NT2/D1 (cell line): ENCODE data around the gene ALAS2.

Experiments used
- DNase-seq: peaks from one replicate; pipeline ENCODE4 v3.0.0-alpha.2; 2011; ENCODE audit warnings: low read depth, low spot score
- H3K27me3 ChIP-seq: 2 replicates; pipeline ENCODE4 v1.6.0; 2011; ENCODE audit warnings: mild to moderate bottlenecking; ENCODE audit not compliant: insufficient read length, insufficient read depth
- H3K36me3 ChIP-seq: 2 replicates; pipeline ENCODE4 v1.6.1; 2011; ENCODE audit warnings: mild to moderate bottlenecking, low read length, mixed read lengths; ENCODE audit not compliant: insufficient read depth, insufficient read length
- H3K4me1 ChIP-seq: 2 replicates; pipeline ENCODE4 v1.5.1; 2011; ENCODE audit not compliant: insufficient read depth, insufficient read length
- H3K4me3 ChIP-seq: 2 replicates; pipeline ENCODE4 v1.5.1; 2011; ENCODE audit warnings: low read depth; ENCODE audit not compliant: insufficient read length
- H3K9ac ChIP-seq: 2 replicates; pipeline ENCODE4 v1.6.0; 2011; ENCODE audit warnings: low read depth; ENCODE audit not compliant: insufficient read length
- H3K9me3 ChIP-seq: 2 replicates; pipeline ENCODE4 v1.5.1; 2011; ENCODE audit warnings: mild to moderate bottlenecking, low read length; ENCODE audit not compliant: insufficient read depth
- SUZ12 ChIP-seq: IDR thresholded peaks from 2 replicates; pipeline ENCODE4 v1.6.1; 2011; ENCODE audit not compliant: insufficient read length, insufficient read depth; ENCODE audit errors: extremely low read depth
- YY1 ChIP-seq: IDR thresholded peaks from 2 replicates; pipeline ENCODE4 v1.6.1; 2011; ENCODE audit not compliant: insufficient read length, insufficient read depth
- ZNF274 ChIP-seq: IDR thresholded peaks from 2 replicates; pipeline ENCODE4 v1.6.1; 2011; ENCODE audit warnings: mild to moderate bottlenecking, low read depth, low read length

The ALAS2 gene

GRCh38 chrX:55014897-55015299, 15.9 kb downstream of the ALAS2 start:
- no peak for DNase-seq
- no peak for TF ChIP-seq YY1
- TF ChIP-seq SUZ12: no peak
- TF ChIP-seq ZNF274: no peak
- Histone ChIP-seq H3K4me3 (no peak overlapping the region), H3K9me3 (no peaks in the 10 kb centered on the region), H3K36me3 (no peaks in the 10 kb centered on the region), H3K4me1 (no peaks in the 10 kb centered on the region), H3K9ac (no peak overlapping the region), H3K27me3 (no peaks in the 10 kb centered on the region)

DNA sequence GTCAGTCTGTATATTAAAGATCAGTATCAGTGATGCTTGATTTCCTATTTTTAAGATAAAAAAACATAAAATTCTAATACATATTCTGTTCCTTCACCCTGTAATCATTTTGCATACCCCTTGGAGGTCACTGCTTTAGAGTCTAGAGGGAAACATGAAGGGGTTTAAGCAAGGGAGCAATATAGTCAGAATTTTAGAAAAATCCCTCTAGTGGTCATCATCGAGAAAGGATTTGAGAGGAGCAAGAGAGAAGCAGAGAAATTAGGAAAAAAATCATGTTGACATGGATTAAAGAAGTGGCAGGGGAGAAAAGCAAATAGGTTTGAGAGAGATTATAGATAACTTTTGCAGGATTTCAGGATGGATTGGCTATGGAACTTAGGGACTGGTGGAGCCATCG, 19.5 kb downstream of the ALAS2 start:
- no peak for TF ChIP-seq ZNF274
- TF ChIP-seq SUZ12: no peak
- no peak for TF ChIP-seq YY1
- no peak overlapping the region for H3K9ac ChIP-seq
- H3K9me3 ChIP-seq: no peaks in the 10 kb centered on the region
- DNase-seq: no peak
- no peak overlapping the region for H3K4me3 ChIP-seq
- H3K4me1 ChIP-seq: no peaks in the 10 kb centered on the region
- peaks cover 16% of the 10 kb centered on the region for H3K36me3 ChIP-seq
- H3K27me3 ChIP-seq: no peaks in the 10 kb centered on the region

- no peak overlapping the region for H3K4me3 ChIP-seq
- no peak overlapping the region for H3K9ac ChIP-seq
- no peak for TF ChIP-seq YY1
- TF ChIP-seq SUZ12: no peak
- TF ChIP-seq ZNF274: no peak
- H3K9me3 ChIP-seq: no peaks in the 10 kb centered on the region
- peaks cover 42% of the 10 kb centered on the region for H3K36me3 ChIP-seq
- H3K27me3 ChIP-seq: no peaks in the 10 kb centered on the region
- H3K4me1 ChIP-seq: no peaks in the 10 kb centered on the region
- DNase-seq: no peak
Measured at GRCh38 chrX:55008571-55009358, 22.0 kb downstream of the ALAS2 start.

DNA sequence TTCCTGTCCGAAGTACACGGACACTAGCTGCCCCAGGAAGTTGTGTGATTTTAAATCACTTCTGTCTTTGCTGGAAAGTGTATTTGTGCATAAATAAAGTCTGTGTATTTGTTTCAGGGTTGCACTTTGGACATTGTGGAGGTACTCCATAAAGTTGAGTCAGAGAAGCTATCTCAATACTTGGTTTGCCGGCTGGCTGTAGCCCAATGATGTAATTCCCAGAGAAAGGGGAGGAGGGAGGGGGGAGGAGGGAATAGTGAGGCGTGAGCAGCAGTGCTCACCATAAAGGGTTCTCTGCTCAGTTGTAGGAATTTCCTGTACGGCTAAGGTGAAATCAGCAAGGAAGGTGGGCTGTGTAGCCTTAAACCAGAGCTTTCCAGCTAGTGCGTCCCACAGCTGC, 23.1 kb downstream of the ALAS2 start:
- H3K9ac ChIP-seq: no peak overlapping the region
- TF ChIP-seq YY1: no peak
- no peak overlapping the region for H3K4me3 ChIP-seq
- DNase-seq: no peak
- H3K36me3 ChIP-seq: peaks cover 53% of the 10 kb centered on the region
- H3K27me3 ChIP-seq: no peaks in the 10 kb centered on the region
- no peaks in the 10 kb centered on the region for H3K9me3 ChIP-seq
- no peaks in the 10 kb centered on the region for H3K4me1 ChIP-seq

DNA sequence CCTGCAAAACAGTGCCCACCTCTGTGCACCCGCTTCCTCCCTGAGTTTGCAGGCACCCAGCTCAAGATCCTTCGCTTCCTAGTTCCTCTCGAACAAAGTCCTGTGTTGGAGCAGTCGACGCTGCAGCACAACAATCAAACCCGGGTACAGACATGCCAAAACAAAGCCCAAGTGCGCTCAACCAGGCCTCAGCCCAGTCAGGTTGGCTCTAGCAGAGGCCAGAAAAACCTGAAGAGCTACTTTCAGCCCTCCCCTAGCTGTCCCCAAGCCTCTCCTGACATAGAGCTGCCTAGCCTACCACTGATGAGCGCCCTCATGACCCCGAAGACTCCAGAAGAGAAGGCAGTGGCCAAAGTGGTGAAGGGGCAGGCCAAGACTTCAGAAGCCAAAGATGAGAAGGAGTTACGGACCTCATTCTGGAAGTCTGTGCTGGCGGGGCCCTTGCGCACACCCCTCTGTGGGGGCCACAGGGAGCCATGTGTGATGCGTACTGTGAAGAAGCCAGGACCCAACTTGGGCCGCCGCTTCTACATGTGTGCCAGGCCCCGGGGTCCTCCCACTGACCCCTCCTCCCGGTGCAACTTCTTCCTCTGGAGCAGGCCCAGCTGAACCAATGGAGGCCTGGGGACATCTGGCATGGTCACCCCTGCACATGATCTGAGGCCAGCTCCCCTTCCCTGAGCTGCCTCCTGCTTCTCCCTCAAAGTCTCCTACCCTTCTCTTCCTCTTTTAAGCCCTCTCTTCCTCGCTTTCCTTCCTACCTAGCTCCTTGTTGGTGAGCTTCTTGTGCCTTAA, 23.8 kb downstream of the ALAS2 start:
- H3K4me1 ChIP-seq: no peaks in the 10 kb centered on the region
- H3K4me3 ChIP-seq: no peak overlapping the region
- no peaks in the 10 kb centered on the region for H3K9me3 ChIP-seq
- peaks cover 59% of the 10 kb centered on the region for H3K36me3 ChIP-seq
- no peak for DNase-seq
- TF ChIP-seq ZNF274 (no peak), YY1 (no peak), SUZ12 (no peak)
- no peak overlapping the region for H3K9ac ChIP-seq
- no peaks in the 10 kb centered on the region for H3K27me3 ChIP-seq

DNA sequence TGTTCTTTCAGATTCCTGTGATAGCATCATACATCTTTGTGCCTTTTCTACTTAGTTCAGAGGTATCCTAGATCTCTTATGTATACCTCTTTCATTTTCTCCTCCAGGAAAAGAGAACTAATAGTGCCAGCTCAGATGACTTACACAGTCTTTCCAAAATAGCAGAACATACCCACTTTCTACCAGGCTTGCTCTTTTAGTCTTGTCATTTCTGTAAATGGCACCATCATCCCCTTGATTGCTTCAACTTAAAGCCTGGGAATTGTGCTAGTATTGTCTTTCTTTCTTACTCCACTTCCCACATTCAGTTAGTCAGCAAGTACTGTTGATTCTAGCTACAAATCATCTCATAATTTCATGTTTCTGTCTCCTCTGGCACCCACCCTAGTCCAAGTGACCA, 25.5 kb downstream of the ALAS2 start:
- no peak for TF ChIP-seq SUZ12
- no peak for TF ChIP-seq ZNF274
- no peak for TF ChIP-seq YY1
- no peaks in the 10 kb centered on the region for H3K9me3 ChIP-seq
- no peak overlapping the region for H3K9ac ChIP-seq
- no peaks in the 10 kb centered on the region for H3K4me1 ChIP-seq
- peaks cover 68% of the 10 kb centered on the region for H3K36me3 ChIP-seq
- no peaks in the 10 kb centered on the region for H3K27me3 ChIP-seq
- H3K4me3 ChIP-seq: no peak overlapping the region
- no peak for DNase-seq

GRCh38 chrX:55004231-55004630, 26.5 kb downstream of the ALAS2 start:
- Histone ChIP-seq H3K27me3 (no peaks in the 10 kb centered on the region), H3K36me3 (peaks cover 68% of the 10 kb centered on the region), H3K4me3 (no peak overlapping the region), H3K9me3 (no peaks in the 10 kb centered on the region), H3K9ac (no peak overlapping the region), H3K4me1 (no peaks in the 10 kb centered on the region)
- no peak for DNase-seq
- TF ChIP-seq SUZ12: no peak
- no peak for TF ChIP-seq ZNF274
- TF ChIP-seq YY1: no peak
